Measurements from ENCODE around the gene TMEM181. TPM values are rescaled to one million over a fixed set of nuclear protein-coding genes. Genes with fewer than 3 reads are reported as not detected.
A peak's percentile ranks its signal among the peaks of the same experiment; 100 is the strongest.
"Not testable (repeated sequence)": the region's sequence is repeated elsewhere in the genome, so short reads cannot be mapped to it uniquely, and the experiment has no call there.

TMEM181 gene
- polyA plus RNA-seq, 4 donors = 14.9 to 41.1 (median 19.1) TPM

DNA sequence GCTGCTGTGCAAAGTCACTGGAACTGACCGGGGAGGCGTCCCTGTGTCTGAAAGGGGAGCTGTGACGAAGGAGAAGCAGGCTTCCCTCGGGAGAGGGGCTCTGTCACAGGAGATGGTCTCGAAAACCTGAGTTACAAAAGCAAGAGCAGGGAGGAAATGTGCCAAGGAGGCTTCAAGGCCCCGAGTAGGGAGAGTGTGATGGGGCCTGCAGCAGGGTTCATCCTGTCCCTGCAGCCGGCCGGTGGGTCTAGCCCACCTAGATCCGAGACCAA is 68.0 kb downstream of the TMEM181 start:
- Histone ChIP-seq H3K4me1 (ENCODE audit: control insufficient read depth in 3 of 3, insufficient read depth in 2 of 3, low read depth in 1 of 3, low read length in 2 of 3) (peaks cover 0 to 19% (median 7%) of the 10 kb centered on the region in 3 donors), H3K9me3 (ENCODE audit: control insufficient read depth in 2 of 2, insufficient read depth in 1 of 2, low read depth in 1 of 2, low read length in 1 of 2) (no peaks in the 10 kb centered on the region), H3K27ac (ENCODE audit: low read depth in 1 of 3, low read length in 2 of 3) (no peak overlapping the region), H3K27me3 (ENCODE audit: control insufficient read depth in 3 of 3, insufficient read depth in 3 of 3, low read length in 3 of 3) (no peaks in the 10 kb centered on the region), H3K36me3 (ENCODE audit: control insufficient read depth in 3 of 3, insufficient read depth in 2 of 3, low read depth in 1 of 3, low read length in 3 of 3) (peaks cover 0 to 81% (median 18%) of the 10 kb centered on the region in 3 donors), H3K4me3 (ENCODE audit: low read depth in 1 of 3, low read length in 3 of 3) (no peak overlapping the region)
- FAIRE-seq = no peak
- no peak for DNase-seq
- WGBS, 3 donors = 91 to 92% (median 91%) methylated on average over 9 of the region's 9 CpGs

DNA sequence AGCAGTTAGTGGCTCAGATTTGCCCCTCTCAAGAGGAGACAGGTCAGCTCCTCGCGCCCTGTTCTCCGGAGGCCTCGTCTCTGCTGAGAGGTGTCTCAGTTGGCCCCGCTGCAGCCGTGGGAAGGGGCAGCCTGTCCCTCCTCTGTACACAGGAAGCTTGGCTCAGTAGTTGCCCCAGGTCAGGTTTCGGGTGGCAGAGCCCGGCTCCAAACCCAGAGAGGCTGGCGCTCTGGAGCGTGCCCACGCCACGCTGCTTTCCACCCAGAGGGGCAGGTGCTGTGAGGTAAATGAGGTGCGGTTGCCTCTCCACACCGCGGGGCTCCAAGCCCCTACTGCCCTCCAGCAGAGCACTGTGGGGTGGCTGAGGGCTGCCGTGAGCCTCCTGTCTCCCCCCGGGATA is 68.7 kb downstream of the TMEM181 start:
- H3K27ac ChIP-seq (ENCODE audit: low read depth in 1 of 3, low read length in 2 of 3) = no peak overlapping the region
- H3K9me3 ChIP-seq (ENCODE audit: control insufficient read depth in 2 of 2, insufficient read depth in 1 of 2, low read depth in 1 of 2, low read length in 1 of 2) = no peaks in the 10 kb centered on the region
- H3K36me3 ChIP-seq (ENCODE audit: control insufficient read depth in 3 of 3, insufficient read depth in 2 of 3, low read depth in 1 of 3, low read length in 3 of 3) = peaks cover 0 to 85% (median 18%) of the 10 kb centered on the region in 3 donors
- no peak overlapping the region for H3K4me3 ChIP-seq (ENCODE audit: low read depth in 1 of 3, low read length in 3 of 3)
- no peak for DNase-seq
- peaks cover 0 to 19% (median 7%) of the 10 kb centered on the region in 3 donors for H3K4me1 ChIP-seq (ENCODE audit: control insufficient read depth in 3 of 3, insufficient read depth in 2 of 3, low read depth in 1 of 3, low read length in 2 of 3)
- H3K27me3 ChIP-seq (ENCODE audit: control insufficient read depth in 3 of 3, insufficient read depth in 3 of 3, low read length in 3 of 3) = no peaks in the 10 kb centered on the region
- 93 to 94% (median 94%) methylated on average over 17 of the region's 17 CpGs for WGBS, 3 donors
- FAIRE-seq = no peak

DNA sequence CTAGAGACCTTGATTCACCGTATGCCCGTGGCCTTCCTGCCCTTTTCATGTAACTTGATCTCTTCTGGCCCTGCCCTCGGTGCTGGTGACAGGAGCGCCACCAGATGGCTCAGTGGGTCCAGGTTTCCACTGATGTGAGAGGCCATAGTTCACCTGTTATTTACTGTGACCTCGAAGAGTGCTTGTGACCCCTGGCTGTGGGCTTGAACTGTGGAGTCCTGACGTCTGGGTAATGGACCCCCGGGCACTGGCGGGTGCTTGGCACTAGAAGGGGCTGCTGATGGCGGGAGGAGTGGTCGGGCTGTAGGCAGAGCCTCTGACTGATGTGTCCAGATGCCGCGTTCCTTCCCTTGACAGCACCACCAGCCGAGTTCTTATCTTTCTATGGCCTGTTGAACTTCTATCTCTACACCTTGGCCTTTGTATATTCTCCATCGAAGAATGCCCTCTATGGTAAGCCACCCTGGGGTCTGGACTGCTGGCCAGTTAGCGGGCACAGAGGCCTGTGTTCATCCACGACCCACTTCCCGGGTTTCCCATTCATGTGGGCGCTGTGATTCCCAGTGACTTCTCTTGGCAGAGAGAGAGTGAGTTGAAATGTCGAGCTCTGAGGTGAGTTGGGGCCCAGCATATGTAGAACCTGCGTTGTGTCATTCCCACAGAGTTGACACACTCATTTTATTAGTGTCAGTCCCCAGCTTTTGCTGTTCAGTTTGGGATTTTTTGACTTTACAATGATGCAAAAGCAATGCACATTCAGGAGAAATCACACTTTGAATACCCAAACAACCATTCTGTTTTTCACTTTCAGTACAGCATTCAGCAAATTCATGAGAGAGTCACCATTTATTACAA is 69.7 kb downstream of the TMEM181 start:
- DNase-seq (peak in 1 of 2 donors; percentile 57), FAIRE-seq (no peak)
- Histone ChIP-seq H3K4me3 (ENCODE audit: low read depth in 1 of 3, low read length in 3 of 3) (no peak overlapping the region), H3K36me3 (ENCODE audit: control insufficient read depth in 3 of 3, insufficient read depth in 2 of 3, low read depth in 1 of 3, low read length in 3 of 3) (peaks cover 0 to 74% (median 18%) of the 10 kb centered on the region in 3 donors), H3K27me3 (ENCODE audit: control insufficient read depth in 3 of 3, insufficient read depth in 3 of 3, low read length in 3 of 3) (no peaks in the 10 kb centered on the region), H3K27ac (ENCODE audit: low read depth in 1 of 3, low read length in 2 of 3) (peak overlapping the region in 1 of 3 donors; percentile 42), H3K9me3 (ENCODE audit: control insufficient read depth in 2 of 2, insufficient read depth in 1 of 2, low read depth in 1 of 2, low read length in 1 of 2) (no peaks in the 10 kb centered on the region), H3K4me1 (ENCODE audit: control insufficient read depth in 3 of 3, insufficient read depth in 2 of 3, low read depth in 1 of 3, low read length in 2 of 3) (peaks cover 0 to 19% (median 7%) of the 10 kb centered on the region in 3 donors)
- WGBS, 3 donors = 68 to 81% (median 78%) methylated on average over 19 to 20 of the region's 20 CpGs

DNA sequence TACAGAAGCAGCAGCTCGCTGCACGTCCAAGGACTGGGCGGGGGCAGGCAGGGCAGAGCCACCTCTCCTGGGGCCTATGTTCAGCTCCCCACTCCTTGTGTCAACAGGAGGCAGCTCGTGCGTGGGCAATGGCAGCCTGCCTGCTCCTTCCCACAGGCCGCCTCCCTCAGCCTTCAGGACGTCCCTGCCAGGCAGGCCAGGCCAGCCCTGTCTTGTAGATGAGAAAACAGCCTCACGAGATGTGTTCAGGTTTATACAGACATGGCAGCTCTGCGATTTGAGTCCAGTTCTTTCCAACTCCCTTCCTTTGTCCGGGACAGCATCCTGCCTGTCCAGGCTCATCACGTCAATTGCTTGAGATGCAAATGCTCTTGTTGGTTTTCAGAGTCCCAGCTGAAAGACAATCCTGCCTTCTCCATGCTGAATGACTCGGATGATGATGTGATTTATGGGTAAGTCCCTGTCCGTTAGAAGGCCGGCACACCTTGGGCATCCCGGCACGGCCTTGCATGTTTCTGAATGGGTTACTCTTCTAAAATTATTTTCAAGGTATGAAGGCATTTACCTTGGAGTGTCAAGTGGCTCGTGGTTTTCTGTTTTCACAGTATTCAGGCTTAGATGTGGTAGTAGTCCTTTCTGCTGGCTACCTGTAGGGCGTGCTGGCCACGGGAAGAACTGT is 71.2 kb downstream of the TMEM181 start:
- Histone ChIP-seq H3K36me3 (ENCODE audit: control insufficient read depth in 3 of 3, insufficient read depth in 2 of 3, low read depth in 1 of 3, low read length in 3 of 3) (peaks cover 3 to 69% (median 16%) of the 10 kb centered on the region in 3 donors), H3K9me3 (ENCODE audit: control insufficient read depth in 2 of 2, insufficient read depth in 1 of 2, low read depth in 1 of 2, low read length in 1 of 2) (no peaks in the 10 kb centered on the region), H3K4me3 (ENCODE audit: low read depth in 1 of 3, low read length in 3 of 3) (no peak overlapping the region), H3K27ac (ENCODE audit: low read depth in 1 of 3, low read length in 2 of 3) (peak overlapping the region; percentile 72 to 95 (median 89)), H3K27me3 (ENCODE audit: control insufficient read depth in 3 of 3, insufficient read depth in 3 of 3, low read length in 3 of 3) (no peaks in the 10 kb centered on the region), H3K4me1 (ENCODE audit: control insufficient read depth in 3 of 3, insufficient read depth in 2 of 3, low read depth in 1 of 3, low read length in 2 of 3) (peaks cover 0 to 19% (median 7%) of the 10 kb centered on the region in 3 donors)
- WGBS, 3 donors = 47 to 59% (median 53%) methylated on average over 19 of the region's 19 CpGs
- FAIRE-seq = no peak
- peak; percentile 26 to 62 for DNase-seq

DNA sequence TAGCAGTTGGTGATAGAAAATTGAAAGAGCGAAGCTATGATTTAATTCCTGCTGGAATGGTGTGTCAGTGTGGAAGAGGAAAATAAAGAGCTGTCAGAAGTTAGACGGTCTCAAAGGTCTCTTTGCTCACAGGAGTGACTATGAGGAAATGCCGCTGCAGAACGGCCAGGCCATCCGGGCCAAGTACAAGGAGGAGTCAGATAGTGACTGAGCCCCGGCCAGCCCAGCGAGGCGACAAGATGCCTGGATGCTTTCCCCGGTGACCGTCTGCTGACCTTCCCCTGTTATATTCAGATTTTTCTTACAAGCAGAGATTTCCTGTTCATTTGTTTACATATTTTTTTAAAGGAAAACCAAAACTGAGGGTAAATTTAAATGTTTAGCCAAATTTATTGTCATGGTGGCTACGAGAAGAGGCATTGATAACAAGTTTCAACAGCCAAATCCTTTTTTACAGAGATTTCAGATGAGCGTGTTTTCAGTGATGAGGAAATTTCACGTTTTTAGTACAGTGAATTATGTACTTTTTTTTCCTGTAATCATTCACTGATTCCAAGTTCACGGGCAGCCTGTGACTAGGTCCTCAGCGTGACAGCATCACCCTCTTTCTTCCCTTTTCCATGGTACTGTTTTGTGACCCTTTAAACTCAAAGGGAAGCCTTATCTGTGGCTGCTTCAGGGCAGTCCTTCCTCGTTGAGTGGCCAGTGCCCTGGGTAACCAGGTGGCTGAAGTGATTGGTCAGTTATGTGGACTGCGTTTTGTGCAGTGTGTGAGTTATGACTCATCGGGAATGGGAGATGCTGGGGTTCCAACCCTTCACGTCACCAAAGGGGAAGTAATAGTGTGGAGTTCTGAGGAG is 72.0 kb downstream of the TMEM181 start:
- H3K27me3 ChIP-seq (ENCODE audit: control insufficient read depth in 3 of 3, insufficient read depth in 3 of 3, low read length in 3 of 3) = no peaks in the 10 kb centered on the region
- FAIRE-seq (no peak), DNase-seq (peak; percentile 77 to 93)
- no peak overlapping the region for H3K4me3 ChIP-seq (ENCODE audit: low read depth in 1 of 3, low read length in 3 of 3)
- 23 to 32% (median 30%) methylated on average over 19 of the region's 19 CpGs for WGBS, 3 donors
- peak overlapping the region; percentile 72 to 95 (median 89) for H3K27ac ChIP-seq (ENCODE audit: low read depth in 1 of 3, low read length in 2 of 3)
- H3K9me3 ChIP-seq (ENCODE audit: control insufficient read depth in 2 of 2, insufficient read depth in 1 of 2, low read depth in 1 of 2, low read length in 1 of 2) = no peaks in the 10 kb centered on the region
- H3K36me3 ChIP-seq (ENCODE audit: control insufficient read depth in 3 of 3, insufficient read depth in 2 of 3, low read depth in 1 of 3, low read length in 3 of 3) = peaks cover 3 to 68% (median 19%) of the 10 kb centered on the region in 3 donors
- H3K4me1 ChIP-seq (ENCODE audit: control insufficient read depth in 3 of 3, insufficient read depth in 2 of 3, low read depth in 1 of 3, low read length in 2 of 3) = peaks cover 0 to 19% (median 7%) of the 10 kb centered on the region in 3 donors

DNA sequence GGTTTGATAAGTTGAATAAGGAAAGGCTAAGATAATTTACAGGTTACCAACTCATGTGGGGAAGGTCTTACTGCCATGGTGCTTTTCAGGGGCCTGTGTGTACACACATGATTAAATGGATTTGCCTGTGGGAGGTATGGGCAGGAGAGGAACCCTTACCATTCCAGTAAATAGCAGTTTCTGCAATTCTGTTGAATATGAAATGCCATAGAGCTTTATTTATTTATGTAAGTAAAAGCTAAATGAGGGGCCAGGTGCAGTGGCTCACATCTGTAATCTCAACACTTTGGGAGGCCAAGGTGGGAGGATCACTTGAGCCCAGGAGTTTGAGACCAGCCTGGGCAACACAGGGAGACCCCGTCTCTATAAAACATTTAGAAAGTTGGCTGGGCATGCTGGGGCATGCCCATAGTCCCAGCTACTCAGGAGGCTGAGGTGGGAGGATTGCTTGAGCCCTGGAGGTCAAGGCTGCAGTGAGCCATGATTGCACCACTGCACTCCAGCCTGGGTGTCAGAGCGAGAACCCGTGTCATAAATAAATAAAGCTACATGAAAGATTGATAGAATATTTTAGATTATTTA is 72.7 kb downstream of the TMEM181 start:
- H3K4me3 ChIP-seq (ENCODE audit: low read depth in 1 of 3, low read length in 3 of 3); H3K9me3 ChIP-seq (ENCODE audit: control insufficient read depth in 2 of 2, insufficient read depth in 1 of 2, low read depth in 1 of 2, low read length in 1 of 2); FAIRE-seq; DNase-seq; H3K27me3 ChIP-seq (ENCODE audit: control insufficient read depth in 3 of 3, insufficient read depth in 3 of 3, low read length in 3 of 3): not testable (repeated sequence)
- H3K27ac ChIP-seq (ENCODE audit: low read depth in 1 of 3, low read length in 2 of 3) = peak overlapping the region in 2 of 3 donors; percentile 83 to 85
- 91 to 98% (median 93%) methylated on average over 3 of the region's 3 CpGs for WGBS, 3 donors
- H3K4me1 ChIP-seq (ENCODE audit: control insufficient read depth in 3 of 3, insufficient read depth in 2 of 3, low read depth in 1 of 3, low read length in 2 of 3) = peaks cover 0 to 19% (median 7%) of the 10 kb centered on the region in 3 donors
- H3K36me3 ChIP-seq (ENCODE audit: control insufficient read depth in 3 of 3, insufficient read depth in 2 of 3, low read depth in 1 of 3, low read length in 3 of 3) = peaks cover 3 to 63% (median 17%) of the 10 kb centered on the region in 3 donors

DNA sequence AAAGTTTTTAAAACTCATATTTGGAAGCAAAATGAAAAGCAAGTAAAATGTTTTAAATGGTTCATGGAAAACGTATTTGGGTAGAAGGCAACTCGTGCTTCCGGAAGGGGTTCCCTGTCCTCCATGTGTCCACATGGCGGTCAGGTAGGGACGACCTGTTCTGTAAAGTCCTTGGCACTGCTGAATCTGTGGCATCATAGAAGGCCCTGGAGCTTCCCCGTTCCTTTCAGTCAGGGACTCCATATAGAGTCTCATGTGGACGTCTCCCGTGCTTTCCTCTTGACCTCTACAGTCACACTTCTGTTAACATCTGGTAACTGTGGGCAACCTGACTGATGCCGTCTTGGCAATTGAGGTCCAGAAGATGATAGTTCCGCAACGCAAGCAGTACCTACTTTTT is 73.2 kb downstream of the TMEM181 start:
- no peak for DNase-seq
- H3K4me3 ChIP-seq (ENCODE audit: low read depth in 1 of 3, low read length in 3 of 3) = no peak overlapping the region
- no peaks in the 10 kb centered on the region for H3K27me3 ChIP-seq (ENCODE audit: control insufficient read depth in 3 of 3, insufficient read depth in 3 of 3, low read length in 3 of 3)
- H3K36me3 ChIP-seq (ENCODE audit: control insufficient read depth in 3 of 3, insufficient read depth in 2 of 3, low read depth in 1 of 3, low read length in 3 of 3) = peaks cover 3 to 58% (median 16%) of the 10 kb centered on the region in 3 donors
- WGBS, 3 donors = 88 to 97% (median 97%) methylated on average over 11 of the region's 11 CpGs
- no peak for FAIRE-seq
- peaks cover 0 to 19% (median 7%) of the 10 kb centered on the region in 3 donors for H3K4me1 ChIP-seq (ENCODE audit: control insufficient read depth in 3 of 3, insufficient read depth in 2 of 3, low read depth in 1 of 3, low read length in 2 of 3)
- no peaks in the 10 kb centered on the region for H3K9me3 ChIP-seq (ENCODE audit: control insufficient read depth in 2 of 2, insufficient read depth in 1 of 2, low read depth in 1 of 2, low read length in 1 of 2)
- H3K27ac ChIP-seq (ENCODE audit: low read depth in 1 of 3, low read length in 2 of 3) = peak overlapping the region in 1 of 3 donors; percentile 18
